HL-60/S4 treated with phorbol 12-myristate 13-acetate at 8.2 ng/mL for 4 days and 3 days (cell line): ENCODE data around the gene C1QTNF8.

Experiments used
- in situ Hi-C: fragments of 300-500 bp; cut with MboI; formaldehyde crosslinking; loops from 2 replicates; pipeline ENCODE4 v1.15.0; 2022; ENCODE audit warnings: low sequenced_read_pairs

The C1QTNF8 gene

GRCh38 chr16:1127971-1128715, 32.1 kb upstream of the C1QTNF8 start:
- in situ Hi-C loops = no loop called here

- in situ Hi-C loops = no loop called here
These were observed 31.1 kb upstream of the C1QTNF8 start for GRCh38 chr16:1127101-1127500.

- in situ Hi-C loops = no loop called here
These were observed 30.5 kb upstream of the C1QTNF8 start for GRCh38 chr16:1126586-1126985.

GRCh38 chr16:1126044-1126443, 30.0 kb upstream of the C1QTNF8 start:
- in situ Hi-C loops = no loop called here

GRCh38 chr16:1125471-1125870, 29.4 kb upstream of the C1QTNF8 start:
- in situ Hi-C loops = no loop called here

- in situ Hi-C loops = no loop called here
These were observed 28.8 kb upstream of the C1QTNF8 start for GRCh38 chr16:1124795-1125194.

GRCh38 chr16:1124291-1124690, 28.2 kb upstream of the C1QTNF8 start:
- in situ Hi-C loops = no loop called here

- in situ Hi-C loops = no loop called here
These were observed 27.6 kb upstream of the C1QTNF8 start for GRCh38 chr16:1123525-1124230.

- in situ Hi-C loops = no loop called here
These were observed 26.3 kb upstream of the C1QTNF8 start for GRCh38 chr16:1122398-1122765.

GRCh38 chr16:1121601-1122397, 25.8 kb upstream of the C1QTNF8 start:
- in situ Hi-C loops = no loop called here

GRCh38 chr16:1121009-1121408, 25.0 kb upstream of the C1QTNF8 start:
- in situ Hi-C loops = no loop called here

- in situ Hi-C loops = no loop called here
These were observed 24.5 kb upstream of the C1QTNF8 start for GRCh38 chr16:1120577-1120941.

- in situ Hi-C loops = no loop called here
These were observed 23.9 kb upstream of the C1QTNF8 start for GRCh38 chr16:1119766-1120576.

GRCh38 chr16:1119129-1119528, 23.1 kb upstream of the C1QTNF8 start:
- in situ Hi-C loops = no loop called here

- in situ Hi-C loops = no loop called here
These were observed 21.9 kb upstream of the C1QTNF8 start for GRCh38 chr16:1117926-1118325.

GRCh38 chr16:1117176-1117900, 21.3 kb upstream of the C1QTNF8 start:
- in situ Hi-C loops = no loop called here

- in situ Hi-C loops = no loop called here
These were observed 20.6 kb upstream of the C1QTNF8 start for GRCh38 chr16:1116693-1117077.

- in situ Hi-C loops = no loop called here
These were observed 18.0 kb upstream of the C1QTNF8 start for GRCh38 chr16:1113889-1114526.

- in situ Hi-C loops = no loop called here
These were observed 17.4 kb upstream of the C1QTNF8 start for GRCh38 chr16:1113489-1113888.
